Measurements from ENCODE around the gene PCDHGA3.
A peak's percentile ranks its signal among the peaks of the same experiment; 100 is the strongest.

DNA sequence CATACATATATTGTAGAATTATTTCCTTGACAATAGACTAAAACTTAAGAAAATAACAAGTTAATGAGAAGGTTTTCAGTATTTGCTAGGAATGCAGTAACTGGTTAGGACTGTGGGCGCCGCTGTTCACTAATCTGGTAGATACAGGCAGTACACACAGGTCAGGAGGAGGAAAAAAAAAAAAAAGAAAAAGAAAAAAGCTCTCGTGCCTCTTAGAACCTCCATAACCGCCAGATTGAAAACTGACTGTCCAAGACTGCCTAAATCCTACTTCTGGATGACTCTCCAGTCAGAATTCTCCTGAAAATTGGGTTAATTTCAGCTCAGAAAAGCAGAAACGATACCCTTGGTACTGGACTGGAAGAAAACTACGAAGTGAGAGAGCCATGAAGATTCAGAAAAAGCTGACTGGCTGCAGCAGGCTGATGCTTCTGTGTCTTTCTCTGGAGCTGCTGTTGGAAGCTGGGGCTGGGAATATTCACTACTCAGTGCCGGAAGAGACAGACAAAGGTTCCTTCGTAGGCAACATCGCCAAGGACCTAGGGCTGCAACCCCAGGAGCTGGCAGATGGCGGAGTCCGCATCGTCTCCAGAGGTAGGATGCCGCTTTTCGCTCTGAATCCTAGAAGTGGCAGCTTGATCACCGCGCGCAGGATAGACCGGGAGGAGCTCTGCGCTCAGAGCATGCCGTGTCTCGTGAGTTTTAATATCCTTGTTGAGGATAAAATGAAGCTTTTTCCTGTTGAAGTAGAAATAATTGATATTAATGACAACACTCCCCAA, 13.1 kb upstream of the PCDHGA3 start, which contains the start of gene PCDHGA1:
- no peak for TF ChIP-seq ZNF232 (CRISPR knock-in tag; IDR thresholded peaks at IDR 0.05)
- TF ChIP-seq IRF2 (CRISPR knock-in tag; IDR thresholded peaks at IDR 0.05) = no peak
- TF ChIP-seq, protein P1, sequence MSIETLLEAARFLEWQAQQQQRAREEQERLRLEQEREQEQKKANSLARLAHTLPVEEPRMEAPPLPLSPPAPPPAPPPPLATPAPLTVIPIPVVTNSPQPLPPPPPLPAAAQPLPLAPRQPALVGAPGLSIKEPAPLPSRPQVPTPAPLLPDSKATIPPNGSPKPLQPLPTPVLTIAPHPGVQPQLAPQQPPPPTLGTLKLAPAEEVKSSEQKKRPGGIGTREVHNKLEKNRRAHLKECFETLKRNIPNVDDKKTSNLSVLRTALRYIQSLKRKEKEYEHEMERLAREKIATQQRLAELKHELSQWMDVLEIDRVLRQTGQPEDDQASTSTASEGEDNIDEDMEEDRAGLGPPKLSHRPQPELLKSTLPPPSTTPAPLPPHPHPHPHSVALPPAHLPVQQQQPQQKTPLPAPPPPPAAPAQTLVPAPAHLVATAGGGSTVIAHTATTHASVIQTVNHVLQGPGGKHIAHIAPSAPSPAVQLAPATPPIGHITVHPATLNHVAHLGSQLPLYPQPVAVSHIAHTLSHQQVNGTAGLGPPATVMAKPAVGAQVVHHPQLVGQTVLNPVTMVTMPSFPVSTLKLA (conservative IDR thresholded peaks at IDR 0.05) = no peak
- no peak for TF ChIP-seq ZNF589 (CRISPR knock-in tag; IDR thresholded peaks at IDR 0.05; ENCODE audit: low read depth)
- no peak for TF ChIP-seq FOS (IDR thresholded peaks at IDR 0.05; ENCODE audit: extremely low read depth, insufficient read length)
- no peak for TF ChIP-seq SRSF1 (IDR thresholded peaks at IDR 0.05; ENCODE audit: low read depth, low read length)
- no peak for TF ChIP-seq ZNF780A (CRISPR knock-in tag; IDR thresholded peaks at IDR 0.05)
- TF ChIP-seq ZNF316 (IDR thresholded peaks at IDR 0.05) = no peak
- no peak for TF ChIP-seq CHD1 (IDR thresholded peaks at IDR 0.05; ENCODE audit: low read length)
- TF ChIP-seq, protein P2, sequence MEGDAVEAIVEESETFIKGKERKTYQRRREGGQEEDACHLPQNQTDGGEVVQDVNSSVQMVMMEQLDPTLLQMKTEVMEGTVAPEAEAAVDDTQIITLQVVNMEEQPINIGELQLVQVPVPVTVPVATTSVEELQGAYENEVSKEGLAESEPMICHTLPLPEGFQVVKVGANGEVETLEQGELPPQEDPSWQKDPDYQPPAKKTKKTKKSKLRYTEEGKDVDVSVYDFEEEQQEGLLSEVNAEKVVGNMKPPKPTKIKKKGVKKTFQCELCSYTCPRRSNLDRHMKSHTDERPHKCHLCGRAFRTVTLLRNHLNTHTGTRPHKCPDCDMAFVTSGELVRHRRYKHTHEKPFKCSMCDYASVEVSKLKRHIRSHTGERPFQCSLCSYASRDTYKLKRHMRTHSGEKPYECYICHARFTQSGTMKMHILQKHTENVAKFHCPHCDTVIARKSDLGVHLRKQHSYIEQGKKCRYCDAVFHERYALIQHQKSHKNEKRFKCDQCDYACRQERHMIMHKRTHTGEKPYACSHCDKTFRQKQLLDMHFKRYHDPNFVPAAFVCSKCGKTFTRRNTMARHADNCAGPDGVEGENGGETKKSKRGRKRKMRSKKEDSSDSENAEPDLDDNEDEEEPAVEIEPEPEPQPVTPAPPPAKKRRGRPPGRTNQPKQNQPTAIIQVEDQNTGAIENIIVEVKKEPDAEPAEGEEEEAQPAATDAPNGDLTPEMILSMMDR (IDR thresholded peaks at IDR 0.05 in 2 of 3, conservative IDR thresholded peaks at IDR 0.05 in 1 of 3; ENCODE audit: insufficient read depth in 2 of 3, low read depth in 1 of 3, low read length in 3 of 3) = peak; percentile 49 to 65 (median 55); a peak in 5 of 6 replicates
